HepG2 (cell line): ENCODE results near the gene RHEBL1. TPM values are rescaled to one million over a fixed set of nuclear protein-coding genes. Genes with fewer than 3 reads are reported as not detected.

ENCODE experiments used
- ATAC-seq: fragments of 200-7000 bp; cut with Tn5 transposase; 3 replicates; pipeline ENCODE4 v1.9.1; 2020; ENCODE audit warnings: mild to moderate bottlenecking, moderate library complexity
- BruUV-seq: library from RNA; stranded (reverse); fragments of 400-500 nt; replicated peaks from 2 replicates; lab custom pipeline; 2021; lab: Mats Ljungman, UMichigan
- CTCF ChIA-PET: fragments of 300-600 bp; formaldehyde crosslinking; extraction: SDS; loops from one replicate; lab custom pipeline; 2021; ENCODE audit warnings: low total read pairs, inconsistent platforms, low intra/inter-chr PET ratio; lab: Yijun Ruan, JAX
- POLR2A ChIA-PET: fragments of 350-600 bp; sonication (Branson Sonifier 250); formaldehyde crosslinking; loops from one replicate; lab custom pipeline; 2020; ENCODE audit warnings: antibody characterized with exemption, inconsistent platforms; lab: Yijun Ruan, JAX
- DNase-seq: peaks from one replicate; pipeline ENCODE4 v3.0.0-alpha.2; 2015; ENCODE audit warnings: low spot score
- FAIRE-seq: peaks from 3 replicates; lab custom pipeline; 2011; peaks lifted over from hg19 to GRCh38; lab: Jason Lieb, UNC
- H2AFZ ChIP-seq: one replicate; pipeline ENCODE4 v1.6.1; 2011; ENCODE audit warnings: low read length, inconsistent platforms
- H3K27ac ChIP-seq: fragments of 300-600 bp; 3 replicates; pipeline ENCODE4 v1.8.0; 2011; ENCODE audit warnings: mixed run types, mild to moderate bottlenecking, mixed read lengths, low read length, inconsistent platforms; ENCODE audit not compliant: insufficient read depth; ENCODE audit errors: extremely low read length
- H3K27me3 ChIP-seq, 2 experiments: fragments of 200-600 bp in 1 of 2; 2 replicates in 1 of 2; 3 replicates in 1 of 2; pipeline versions ENCODE4 v1.6.0 to v1.8.0; 2011; ENCODE audit warnings: low read length in 2 of 2, mild to moderate bottlenecking in 2 of 2, moderate library complexity in 2 of 2, inconsistent platforms in 1 of 2; ENCODE audit not compliant: insufficient read depth in 2 of 2, control insufficient read depth in 1 of 2
- H3K36me3 ChIP-seq, 2 experiments: fragments of 200-600 bp in 1 of 2; replicated peaks in 1 of 2; 2 replicates in 1 of 2; 3 replicates in 1 of 2; pipeline versions ENCODE4 v1.5.1 to v1.8.0; 2011; ENCODE audit warnings: low read length in 2 of 2, inconsistent platforms in 1 of 2; ENCODE audit not compliant: insufficient read depth in 2 of 2, control insufficient read depth in 1 of 2
- H3K4me1 ChIP-seq: 2 replicates; pipeline ENCODE4 v1.5.1; 2012; ENCODE audit warnings: low read length, inconsistent platforms; ENCODE audit not compliant: insufficient read depth
- H3K4me2 ChIP-seq: 2 replicates; pipeline ENCODE4 v1.6.0; 2011; ENCODE audit warnings: low read depth, low read length, inconsistent platforms
- H3K4me3 ChIP-seq, 3 experiments: fragments of 200-600 bp in 1 of 3; sonication (generic), shearing (Covaris generic) in 1 of 3; replicated peaks in 1 of 3; 2 replicates each; pipeline ENCODE4 v1.5.1; 2011 to 2016; ENCODE audit warnings: low read length in 3 of 3, inconsistent platforms in 2 of 3, low read depth in 2 of 3, mild to moderate bottlenecking in 2 of 3, control low read depth in 1 of 3, mixed read lengths in 1 of 3; ENCODE audit not compliant: insufficient read depth in 1 of 3
- H3K79me2 ChIP-seq: one replicate; pipeline ENCODE4 v1.6.1; 2011; ENCODE audit warnings: low read length, inconsistent platforms; ENCODE audit not compliant: insufficient read depth
- H3K9ac ChIP-seq: 2 replicates; pipeline ENCODE4 v1.6.0; 2011; ENCODE audit warnings: mild to moderate bottlenecking, low read depth, low read length, inconsistent platforms; ENCODE audit not compliant: insufficient read depth
- H3K9me3 ChIP-seq: 2 replicates; pipeline ENCODE4 v1.5.1; 2012; ENCODE audit warnings: mild to moderate bottlenecking, low read length
- H4K20me1 ChIP-seq: 2 replicates; pipeline ENCODE4 v1.6.0; 2011; ENCODE audit warnings: inconsistent platforms, mild to moderate bottlenecking, low read length, moderate library complexity; ENCODE audit not compliant: insufficient read depth
- BHLHE40 ChIP-seq: IDR thresholded peaks from 2 replicates; pipeline ENCODE4 v1.6.1; 2011; ENCODE audit warnings: low read length, improper control_type of control experiment
- GABPB1 ChIP-seq: IDR thresholded peaks from 2 replicates; pipeline ENCODE4 v1.6.1; 2016; ENCODE audit warnings: mild to moderate bottlenecking, missing genetic modification reagents, moderate library complexity, missing compliant biosample characterization
- HMGXB3 ChIP-seq: sonication (generic); formaldehyde crosslinking; IDR thresholded peaks from 2 replicates; pipeline ENCODE4 v1.4.0; 2020; ENCODE audit warnings: missing genetic modification reagents, borderline replicate concordance
- KMT2A ChIP-seq: sonication (generic); formaldehyde crosslinking; IDR thresholded peaks from 2 replicates; pipeline ENCODE4 v1.4.0; 2020; ENCODE audit warnings: missing genetic modification reagents
- RXRA ChIP-seq: sonication (generic); formaldehyde crosslinking; IDR thresholded peaks from 2 replicates; pipeline ENCODE4 v1.5.1; 2020; ENCODE audit warnings: missing genetic modification reagents
- SMAD1 ChIP-seq: sonication (generic); formaldehyde crosslinking; IDR thresholded peaks from 2 replicates; pipeline ENCODE4 v1.4.0; 2020; ENCODE audit warnings: missing genetic modification reagents, low read depth, mild to moderate bottlenecking, borderline replicate concordance
- SMC3 ChIP-seq: IDR thresholded peaks from 2 replicates; pipeline ENCODE4 v1.6.1; 2011; ENCODE audit warnings: low read length, improper control_type of control experiment
- SNRNP70 ChIP-seq: fragments of 200-400 bp; formaldehyde crosslinking; IDR thresholded peaks from 2 replicates; pipeline ENCODE4 v1.6.1; 2017; ENCODE audit warnings: mild to moderate bottlenecking, low read depth, low read length, moderate library complexity
- SPEN ChIP-seq: sonication (generic); formaldehyde crosslinking; IDR thresholded peaks from 2 replicates; pipeline ENCODE4 v1.5.1; 2020; ENCODE audit warnings: low read depth, mild to moderate bottlenecking, missing genetic modification reagents
- TEAD3 ChIP-seq: optimal IDR thresholded peaks from 2 replicates; pipeline ENCODE3; 2016; ENCODE audit warnings: borderline replicate concordance
- ZNF350 ChIP-seq: sonication (generic); formaldehyde crosslinking; IDR thresholded peaks from 2 replicates; pipeline ENCODE4 v1.4.0; 2020; ENCODE audit warnings: mild to moderate bottlenecking, low read depth, missing genetic modification reagents, borderline replicate concordance
- ZNF441 ChIP-seq: sonication (generic); formaldehyde crosslinking; IDR thresholded peaks from 2 replicates; pipeline ENCODE4 v1.7.0; 2021; ENCODE audit warnings: missing genetic modification reagents, borderline replicate concordance
- ZNF580 ChIP-seq: IDR thresholded peaks from 2 replicates; pipeline ENCODE4 v1.6.1; 2016; ENCODE audit warnings: low read depth, borderline replicate concordance
- ZNF605 ChIP-seq: sonication (generic); formaldehyde crosslinking; IDR thresholded peaks from 2 replicates; pipeline ENCODE4 v1.8.0; 2022; ENCODE audit warnings: mild to moderate bottlenecking, missing genetic modification reagents
- ZNF652 ChIP-seq: IDR thresholded peaks from 2 replicates; pipeline ENCODE4 v1.6.1; 2016; ENCODE audit warnings: low read depth, borderline replicate concordance
- WGBS: methylation state at CpG from one replicate; pipeline ENCODE4 v1.1.6; 2017; ENCODE audit warnings: low lambda C conversion rate; 5-methylcytosine and 5-hydroxymethylcytosine counted together
- in situ Hi-C: cut with HindIII; loops from 2 replicates; pipeline ENCODE4 v1.10.0; 2017; ENCODE audit warnings: low pct_unique_long_range_greater_than_20kb; ENCODE audit not compliant: extremely low pct_ligation_motif_present
- intact Hi-C: fragments of 100-400 bp; cut with micrococcal nuclease; formaldehyde crosslinking; loops from one replicate; pipeline ENCODE4 v1.10.0; 2022; ENCODE audit not compliant: unreplicated experiment
- polyA plus RNA-seq, 8 experiments: library from polyadenylated mRNA; depleted of rRNA in 3 of 8; stranded (reverse) in 7 of 8; unstranded in 1 of 8; fragments of >200 nt; fragmentation: Illumina TruSeq in 4 of 8; extraction: Trizol in 4 of 8; gene quantifications; 2 replicates each; pipeline versions ENCODE4 v1.2.1 to v1.2.3, GENCODE V29; 2011 to 2016; ENCODE audit warnings: low read depth in 4 of 8, missing spikeins in 1 of 8, mixed read lengths in 1 of 8; ENCODE audit not compliant: insufficient read depth in 1 of 8
- total RNA-seq, 5 experiments: library from RNA; depleted of rRNA; stranded (reverse); fragments of >200 nt; fragmentation: Illumina TruSeq; extraction: Trizol; gene quantifications; 2 replicates each; pipeline ENCODE4 v1.2.3, GENCODE V29; 2016; ENCODE audit warnings: low read depth in 1 of 5
- TF ChIP-seq, protein P1 (sequence below): sonication (generic); formaldehyde crosslinking; conservative IDR thresholded peaks from 2 replicates; pipeline ENCODE4 v1.4.0; 2020; ENCODE audit warnings: missing genetic modification reagents

The RHEBL1 gene
- total and polyA plus RNA-seq, 2 of the 13 experiments (the other 11 are each of a cell fraction or from before 2014, with no cell fraction given) = 1.4 to 2.5 TPM

DNA sequence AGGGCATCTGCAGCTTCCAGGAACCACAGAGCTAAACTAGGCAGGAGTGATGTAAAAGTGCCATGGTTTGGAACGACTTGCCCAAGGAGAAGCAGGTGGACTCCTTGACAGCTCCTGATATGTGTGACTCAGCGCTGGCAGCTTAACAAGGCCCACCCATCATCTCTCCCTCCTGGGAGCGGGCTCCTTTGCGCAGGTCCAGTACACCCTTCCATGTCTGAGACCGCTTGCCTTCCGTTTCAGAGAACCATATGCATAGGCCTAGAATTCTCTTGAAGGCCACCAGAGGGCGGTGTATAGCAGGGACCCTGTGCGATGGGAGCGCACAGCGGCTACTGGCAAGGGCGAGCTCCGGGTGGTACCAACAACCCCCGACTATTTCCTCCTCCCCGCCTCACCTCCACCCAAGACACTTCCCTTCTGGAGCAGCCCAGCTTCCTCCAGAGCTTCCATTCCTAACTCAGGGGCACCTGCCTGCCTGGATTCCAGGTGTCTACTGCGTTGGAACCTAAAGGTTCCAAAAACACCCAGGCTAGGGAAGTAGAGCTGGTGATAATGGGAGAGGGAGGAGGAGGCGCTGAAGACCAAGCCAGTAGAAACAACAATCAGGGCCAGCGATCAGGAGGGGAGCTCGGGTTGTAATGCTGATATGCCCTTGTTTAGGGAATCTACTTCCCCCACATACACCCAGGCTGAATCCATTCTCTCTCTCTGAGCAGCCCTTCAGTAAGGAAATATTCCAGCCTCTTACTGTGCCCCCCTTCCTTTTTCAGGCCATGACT lies 18.6 kb upstream of the RHEBL1 start:
- H3K79me2 ChIP-seq = no peaks in the 10 kb centered on the region
- intact Hi-C loops = loop anchor here (1.0 kb wide), 1 partner anchor 33 kb away; no protein-coding TSS in a partner anchor
- no peak overlapping the region for H3K9ac ChIP-seq
- DNase-seq (peak; percentile 73), ATAC-seq (peak; percentile 84), FAIRE-seq (peak; percentile 75)
- ChIA-PET POLR2A (interaction anchor here (1.4 to 2.7 kb wide), 4 partner anchors 19 to 177 kb away, joined by 3 to 16 read pairs (median 8); partner anchors contain the start of genes RHEBL1 and TUBA1B), CTCF (interaction anchor here (1.4 to 3.0 kb wide), 4 partner anchors 10 to 42 kb away, joined by 3 to 30 read pairs (median 7); partner anchors contain the start of gene LMBR1L)
- BruUV-seq = no TSS peak
- no peaks in the 10 kb centered on the region for H3K36me3 ChIP-seq
- H2AFZ ChIP-seq = no peak overlapping the region
- H3K4me3 ChIP-seq = peak overlapping the region in 1 of 3 experiments; percentile 36; a peak in 1 of 6 replicates
- H3K27me3 ChIP-seq = peaks cover 9 to 54% of the 10 kb centered on the region in 2 experiments; a peak in 4 of 5 replicates
- H3K9me3 ChIP-seq = no peaks in the 10 kb centered on the region
- 3% methylated on average over 11 of the region's 18 CpGs for WGBS
- peaks cover 47% of the 10 kb centered on the region for H3K4me1 ChIP-seq
- in situ Hi-C loops = no loop called here
- H3K27ac ChIP-seq = no peak overlapping the region
- H3K4me2 ChIP-seq = peak overlapping the region; percentile 60
- H4K20me1 ChIP-seq = no peaks in the 10 kb centered on the region
- TF ChIP-seq ZNF605 (CRISPR knock-in tag) (peak; percentile 16; the same call in 1 of the 2 replicates), ZNF441 (CRISPR knock-in tag) (no peak), SMC3 (peak; percentile 62), SPEN (CRISPR knock-in tag) (no peak), HMGXB3 (no peak), RXRA (CRISPR knock-in tag) (0 out of 2 replicates have a peak, but pooled peaks have one; percentile 47), KMT2A (CRISPR knock-in tag) (0 out of 2 replicates have a peak, but pooled peaks have one; percentile 27), ZNF652 (CRISPR knock-in tag) (peak; percentile 35; the same call in 1 of the 2 replicates), BHLHE40 (0 out of 2 replicates have a peak, but pooled peaks have one; percentile 21), ZNF350 (peak; percentile 58; the same call in 1 of the 2 replicates), SNRNP70 (no peak), SMAD1 (CRISPR knock-in tag) (0 out of 2 replicates have a peak, but pooled peaks have one; percentile 40), TEAD3 (CRISPR knock-in tag) (peak; percentile 41), ZNF580 (0 out of 2 replicates have a peak, but pooled peaks have one; percentile 24), GABPB1 (CRISPR knock-in tag) (peak; percentile 46)
- TF ChIP-seq, protein P1, sequence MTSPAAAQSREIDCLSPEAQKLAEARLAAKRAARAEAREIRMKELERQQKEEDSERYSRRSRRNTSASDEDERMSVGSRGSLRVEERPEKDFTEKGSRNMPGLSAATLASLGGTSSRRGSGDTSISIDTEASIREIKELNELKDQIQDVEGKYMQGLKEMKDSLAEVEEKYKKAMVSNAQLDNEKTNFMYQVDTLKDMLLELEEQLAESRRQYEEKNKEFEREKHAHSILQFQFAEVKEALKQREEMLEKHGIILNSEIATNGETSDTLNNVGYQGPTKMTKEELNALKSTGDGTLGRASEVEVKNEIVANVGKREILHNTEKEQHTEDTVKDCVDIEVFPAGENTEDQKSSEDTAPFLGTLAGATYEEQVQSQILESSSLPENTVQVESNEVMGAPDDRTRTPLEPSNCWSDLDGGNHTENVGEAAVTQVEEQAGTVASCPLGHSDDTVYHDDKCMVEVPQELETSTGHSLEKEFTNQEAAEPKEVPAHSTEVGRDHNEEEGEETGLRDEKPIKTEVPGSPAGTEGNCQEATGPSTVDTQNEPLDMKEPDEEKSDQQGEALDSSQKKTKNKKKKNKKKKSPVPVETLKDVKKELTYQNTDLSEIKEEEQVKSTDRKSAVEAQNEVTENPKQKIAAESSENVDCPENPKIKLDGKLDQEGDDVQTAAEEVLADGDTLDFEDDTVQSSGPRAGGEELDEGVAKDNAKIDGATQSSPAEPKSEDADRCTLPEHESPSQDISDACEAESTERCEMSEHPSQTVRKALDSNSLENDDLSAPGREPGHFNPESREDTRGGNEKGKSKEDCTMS = no peak
